CD14-positive monocyte (primary cell): ENCODE data around the gene AQP3. TPM values are rescaled to one million over a fixed set of nuclear protein-coding genes. Genes with fewer than 3 reads are reported as not detected.
"Not testable (repeated sequence)": the region's sequence is repeated elsewhere in the genome, so short reads cannot be mapped to it uniquely, and the experiment has no call there.

Experiments used
- DNase-seq, 3 donors: peaks; one replicate each; pipeline ENCODE4 v3.0.0-alpha.2; 2011 to 2022
- H2AFZ ChIP-seq: 2 replicates; pipeline ENCODE4 v1.6.0; 2012; ENCODE audit warnings: mild to moderate bottlenecking, low read depth, low read length, inconsistent platforms; ENCODE audit not compliant: insufficient read depth, poor library complexity, severe bottlenecking
- H3K27ac ChIP-seq, 2 donors: 1 replicate in 1 of 2; 2 replicates in 1 of 2; pipeline ENCODE4 v1.5.1; 2012 to 2013; ENCODE audit warnings: low read length in 2 of 2, control low read depth in 1 of 2, inconsistent platforms in 1 of 2, low read depth in 1 of 2, mild to moderate bottlenecking in 1 of 2
- H3K27me3 ChIP-seq, 2 donors: one replicate each; pipeline versions ENCODE4 v1.6.0 to v1.6.1; 2011 to 2013; ENCODE audit warnings: low read length in 2 of 2; ENCODE audit not compliant: control insufficient read depth in 2 of 2, insufficient read depth in 2 of 2
- H3K36me3 ChIP-seq, 2 donors: replicated peaks in 1 of 2; 1 replicate in 1 of 2; 2 replicates in 1 of 2; pipeline versions ENCODE4 v1.5.1 to v1.6.1; 2012 to 2013; ENCODE audit warnings: low read length in 2 of 2, control low read depth in 1 of 2, inconsistent platforms in 1 of 2, mild to moderate bottlenecking in 1 of 2; ENCODE audit not compliant: insufficient read depth in 2 of 2, control insufficient read depth in 1 of 2
- H3K4me1 ChIP-seq, 2 donors: 1 replicate in 1 of 2; 2 replicates in 1 of 2; pipeline versions ENCODE4 v1.5.1 to v1.6.1; 2012 to 2013; ENCODE audit warnings: low read length in 2 of 2, control low read depth in 1 of 2, inconsistent platforms in 1 of 2, mild to moderate bottlenecking in 1 of 2, moderate library complexity in 1 of 2; ENCODE audit not compliant: insufficient read depth in 2 of 2, control insufficient read depth in 1 of 2
- H3K4me2 ChIP-seq: replicated peaks from 2 replicates; pipeline ENCODE3; 2012; ENCODE audit warnings: low read length, moderate library complexity, mild to moderate bottlenecking; ENCODE audit not compliant: poor library complexity, severe bottlenecking; ENCODE audit errors: extremely low read depth
- H3K4me3 ChIP-seq, 3 experiments: fragments of 200-600 bp in 1 of 3; sonication (generic) in 1 of 3; replicated peaks in 1 of 3; 1 replicate in 2 of 3; 2 replicates in 1 of 3; pipeline ENCODE4 v1.5.1; 2011 to 2013; ENCODE audit warnings: low read length in 3 of 3, mild to moderate bottlenecking in 3 of 3, control low read depth in 2 of 3, low read depth in 2 of 3, inconsistent platforms in 1 of 3, moderate library complexity in 1 of 3
- H3K79me2 ChIP-seq: 2 replicates; pipeline ENCODE4 v1.6.0; 2012; ENCODE audit warnings: mild to moderate bottlenecking, control low read depth, inconsistent platforms, low read length, moderate library complexity; ENCODE audit not compliant: insufficient read depth
- H3K9ac ChIP-seq: 2 replicates; pipeline ENCODE4 v1.6.0; 2017; ENCODE audit warnings: low read length, mild to moderate bottlenecking; ENCODE audit not compliant: insufficient read depth, poor library complexity, severe bottlenecking
- H3K9me3 ChIP-seq, 2 donors: replicated peaks in 1 of 2; 1 replicate in 1 of 2; 2 replicates in 1 of 2; pipeline versions ENCODE4 v1.5.1 to v1.6.1; 2012 to 2013; ENCODE audit warnings: low read length in 2 of 2, control low read depth in 1 of 2; ENCODE audit not compliant: control insufficient read depth in 1 of 2, insufficient read depth in 1 of 2
- H4K20me1 ChIP-seq: 2 replicates; pipeline ENCODE4 v1.6.0; 2012; ENCODE audit warnings: mild to moderate bottlenecking, low read length, control low read depth, moderate library complexity; ENCODE audit not compliant: insufficient read depth
- H3K27ac Mint-ChIP-seq, 7 donors: one replicate each; pipeline ENCODE4 v1.8.0; 2020; ENCODE audit warnings: mild to moderate bottlenecking in 7 of 7, mixed read lengths in 7 of 7, moderate library complexity in 6 of 7, inconsistent platforms in 2 of 7
- H3K27me3 Mint-ChIP-seq, 3 donors: one replicate each; pipeline ENCODE4 v1.8.0; 2021 to 2022; ENCODE audit warnings: low read depth in 3 of 3, mild to moderate bottlenecking in 3 of 3, mixed read lengths in 3 of 3, moderate library complexity in 3 of 3, inconsistent platforms in 1 of 3
- H3K36me3 Mint-ChIP-seq, 2 donors: one replicate each; pipeline ENCODE4 v1.8.0; 2020; ENCODE audit warnings: mixed read lengths in 2 of 2, inconsistent platforms in 1 of 2, mild to moderate bottlenecking in 1 of 2
- H3K4me1 Mint-ChIP-seq: one replicate; pipeline ENCODE4 v1.8.0; 2020; ENCODE audit warnings: mild to moderate bottlenecking, mixed read lengths
- H3K4me3 Mint-ChIP-seq, 2 donors: one replicate each; pipeline ENCODE4 v1.8.0; 2020; ENCODE audit warnings: mild to moderate bottlenecking in 2 of 2, mixed read lengths in 2 of 2, moderate library complexity in 1 of 2
- H3K9me3 Mint-ChIP-seq, 7 donors: one replicate each; pipeline ENCODE4 v1.8.0; 2020 to 2022; ENCODE audit warnings: mixed read lengths in 7 of 7, mild to moderate bottlenecking in 6 of 7, moderate library complexity in 6 of 7, inconsistent platforms in 2 of 7
- CTCF ChIP-seq: fragments of 200-600 bp; IDR thresholded peaks from one replicate; pipeline ENCODE4 v1.8.0; 2022; ENCODE audit warnings: antibody characterized with exemption, mild to moderate bottlenecking
- WGBS: methylation state at CpG from one replicate; pipeline ENCODE4 v1.1.5; 2013; ENCODE audit warnings: missing lambda C conversion rate; ENCODE audit not compliant: insufficient coverage; 5-methylcytosine and 5-hydroxymethylcytosine counted together
- intact Hi-C, 2 donors: fragments of 100-400 bp; cut with micrococcal nuclease; formaldehyde crosslinking; loops; one replicate each; pipeline versions ENCODE4 v1.15.0 to v1.15.1; 2023
- polyA plus RNA-seq, 3 donors: library from polyadenylated mRNA; depleted of rRNA in 1 of 3; unstranded in 2 of 3; stranded (reverse) in 1 of 3; fragments of 300-500 nt in 2 of 3; fragments of >200 nt in 1 of 3; fragmentation: Illumina TruSeq in 2 of 3; gene quantifications; 1 replicate in 2 of 3; 2 replicates in 1 of 3; pipeline ENCODE4 v1.2.3, GENCODE V29; 2012 to 2021

AQP3 gene
- polyA plus RNA-seq, 3 donors, result 0.39 to 0.70 (median 0.63) TPM

GRCh38 chr9:33489066-33489465 is 41.7 kb upstream of the AQP3 start:
- Mint-ChIP-seq H3K27ac (no peak overlapping the region), H3K4me3 (no peak overlapping the region), H3K4me1 (no peaks in the 10 kb centered on the region), H3K27me3 (peaks cover 0 to 2% (median 0%) of the 10 kb centered on the region in 3 donors), H3K9me3 (no peaks in the 10 kb centered on the region), H3K36me3 (no peaks in the 10 kb centered on the region)
- no peak overlapping the region for H2AFZ ChIP-seq
- intact Hi-C loops, result no loop called here
- H3K4me2 ChIP-seq, result no peak overlapping the region
- H3K4me3 ChIP-seq, result no peak overlapping the region
- no peaks in the 10 kb centered on the region for H3K79me2 ChIP-seq
- H3K36me3 ChIP-seq, result no peaks in the 10 kb centered on the region
- no peaks in the 10 kb centered on the region for H3K9me3 ChIP-seq
- H3K27ac ChIP-seq, result no peak overlapping the region
- H4K20me1 ChIP-seq, result no peaks in the 10 kb centered on the region
- DNase-seq, result no peak
- H3K27me3 ChIP-seq, result no peaks in the 10 kb centered on the region
- 100% methylated on average over 1 of the region's 2 CpGs for WGBS
- no peak for TF ChIP-seq CTCF
- no peaks in the 10 kb centered on the region for H3K4me1 ChIP-seq
- no peak overlapping the region for H3K9ac ChIP-seq

- H3K27ac Mint-ChIP-seq, intact Hi-C loops: not testable (repeated sequence)
Observed at GRCh38 chr9:33485312-33485711, 37.9 kb upstream of the AQP3 start.

More at GRCh38 chr9:33485312-33485711, 37.9 kb upstream of the AQP3 start:
- not testable (repeated sequence) for H3K4me3 Mint-ChIP-seq, H3K27ac ChIP-seq, H3K79me2 ChIP-seq, H3K4me3 ChIP-seq, DNase-seq, H3K9ac ChIP-seq, H3K9me3 ChIP-seq, H3K27me3 ChIP-seq, H4K20me1 ChIP-seq, H3K36me3 Mint-ChIP-seq, H2AFZ ChIP-seq, H3K4me1 ChIP-seq, H3K36me3 ChIP-seq, H3K4me2 ChIP-seq, H3K9me3 Mint-ChIP-seq, H3K4me1 Mint-ChIP-seq, H3K27me3 Mint-ChIP-seq
